Pancreas (tissue), 10 donors: ENCODE results near the gene TIAM1. TPM values are rescaled to one million over a fixed set of nuclear protein-coding genes. Genes with fewer than 3 reads are reported as not detected.

Experiments used
- ATAC-seq, 4 donors: fragments of 200-7000 bp; cut with Tn5 transposase; one replicate each; pipeline versions ENCODE4 v1.8.0 to v1.9.1; 2020; ENCODE audit warnings: mild to moderate bottlenecking in 4 of 4, moderate library complexity in 4 of 4
- DNase-seq, 6 donors: peaks; one replicate each; pipeline ENCODE4 v3.0.0-alpha.2; 2020
- FAIRE-seq: peaks from 2 replicates; lab custom pipeline; 2012; peaks lifted over from hg19 to GRCh38; lab: Jason Lieb, UNC
- H3K27ac ChIP-seq, 4 donors: fragments of 200-600 bp; sonication (generic); 1 replicate in 3 of 4; 2 replicates in 1 of 4; pipeline versions ENCODE4 v1.5.0 to v1.8.0; 2020
- H3K27me3 ChIP-seq, 4 donors: fragments of 200-600 bp; one replicate each; pipeline ENCODE4 v1.8.0; 2021
- H3K36me3 ChIP-seq, 3 donors: fragments of 200-600 bp; sonication (generic) in 1 of 3; one replicate each; pipeline versions ENCODE4 v1.5.0 to v1.8.0; 2020 to 2021
- H3K4me1 ChIP-seq, 3 donors: fragments of 200-600 bp; one replicate each; pipeline ENCODE4 v1.8.0; 2021
- H3K4me3 ChIP-seq, 4 donors: fragments of 200-600 bp; sonication (generic) in 2 of 4; one replicate each; pipeline versions ENCODE4 v1.5.0 to v1.8.0; 2020 to 2021
- H3K9me3 ChIP-seq, 4 donors: fragments of 200-600 bp; one replicate each; pipeline ENCODE4 v1.8.0; 2021
- WGBS, 2 donors: extraction: QIAGEN DNeasy Blood & Tissue Kit; methylation state at CpG; one replicate each; pipeline ENCODE4 v1.1.7; 2013; 5-methylcytosine and 5-hydroxymethylcytosine counted together
- intact Hi-C, 3 donors: fragments of 100-400 bp; cut with DNase I; formaldehyde crosslinking; loops; one replicate each; pipeline versions ENCODE4 v1.11.1 to v1.14.2; 2022
- polyA plus RNA-seq, 2 donors: library from polyadenylated mRNA; stranded (reverse); fragments of 200-250 nt; gene quantifications; one replicate each; pipeline ENCODE4 v1.2.3, GENCODE V29; 2013
- total RNA-seq, 6 donors: library from RNA; stranded (reverse); fragmentation: NEBNext Ultra II Directional in 4 of 6; extraction: Animal tissue kit (Norgen Biotek cat#: 25700) in 4 of 6; gene quantifications; one replicate each; pipeline versions ENCODE4 v1.2.1 to v1.2.4, GENCODE V29; 2021 to 2023
- TF ChIP-seq, protein P1 (sequence below), 4 donors: fragments of 200-600 bp; sonication (generic) in 3 of 4; IDR thresholded peaks; one replicate each; pipeline versions ENCODE4 v1.5.0 to v1.8.0; 2021; ENCODE audit warnings: antibody characterized with exemption in 4 of 4
- donor health status: healthy with polysubstance abuse.
- donor health status: DM: no; HTN: no; CAD: no; lungs with moderate emphysema.
- donor health status: DM: no; HTN: no; CAD: no.
- donor health status: control.
- donor health status: control.
- donor health status: Bipolar disorder and iron deficiency.
- donor health status: DM: yes; HTN: yes; CAD: no.
- donor health status: DM: no; HTN: no; CAD: no.
- donor health status: DM: no; HTN: no; CAD: no.
- donor health status: DM: yes; HTN: yes; CAD: no.

TIAM1 gene
- total and polyA plus RNA-seq, 8 donors, result 1.7 to 7.7 (median 4.0) TPM

DNA sequence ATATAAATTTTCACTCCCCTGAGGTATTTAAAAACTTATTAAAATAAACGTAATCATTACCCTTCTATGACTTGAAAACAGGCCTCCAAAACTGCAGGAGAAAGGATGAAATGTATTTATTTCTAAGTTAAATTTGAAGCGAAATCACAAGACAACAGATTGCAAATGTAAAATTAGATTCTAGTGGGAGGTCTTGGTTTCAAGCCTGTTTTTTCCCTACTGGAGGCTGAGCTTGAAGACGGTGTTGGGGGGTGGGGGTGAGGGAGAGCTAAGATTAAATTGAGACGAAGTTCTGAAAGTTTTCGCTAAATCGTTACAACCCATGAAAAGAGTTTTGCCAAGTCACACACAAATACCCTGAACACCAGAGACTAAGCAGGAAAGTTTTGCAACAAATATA lies 68.2 kb downstream of the TIAM1 start:
- FAIRE-seq (no peak), DNase-seq (no peak), ATAC-seq (no peak)
- H3K27me3 ChIP-seq, result no peaks in the 10 kb centered on the region
- TF ChIP-seq, protein P1, sequence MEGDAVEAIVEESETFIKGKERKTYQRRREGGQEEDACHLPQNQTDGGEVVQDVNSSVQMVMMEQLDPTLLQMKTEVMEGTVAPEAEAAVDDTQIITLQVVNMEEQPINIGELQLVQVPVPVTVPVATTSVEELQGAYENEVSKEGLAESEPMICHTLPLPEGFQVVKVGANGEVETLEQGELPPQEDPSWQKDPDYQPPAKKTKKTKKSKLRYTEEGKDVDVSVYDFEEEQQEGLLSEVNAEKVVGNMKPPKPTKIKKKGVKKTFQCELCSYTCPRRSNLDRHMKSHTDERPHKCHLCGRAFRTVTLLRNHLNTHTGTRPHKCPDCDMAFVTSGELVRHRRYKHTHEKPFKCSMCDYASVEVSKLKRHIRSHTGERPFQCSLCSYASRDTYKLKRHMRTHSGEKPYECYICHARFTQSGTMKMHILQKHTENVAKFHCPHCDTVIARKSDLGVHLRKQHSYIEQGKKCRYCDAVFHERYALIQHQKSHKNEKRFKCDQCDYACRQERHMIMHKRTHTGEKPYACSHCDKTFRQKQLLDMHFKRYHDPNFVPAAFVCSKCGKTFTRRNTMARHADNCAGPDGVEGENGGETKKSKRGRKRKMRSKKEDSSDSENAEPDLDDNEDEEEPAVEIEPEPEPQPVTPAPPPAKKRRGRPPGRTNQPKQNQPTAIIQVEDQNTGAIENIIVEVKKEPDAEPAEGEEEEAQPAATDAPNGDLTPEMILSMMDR (IDR thresholded peaks at IDR 0.05), result no peak
- H3K4me3 ChIP-seq, result no peak overlapping the region
- 64 to 73% methylated on average over 6 of the region's 6 CpGs for WGBS, 2 donors
- no peaks in the 10 kb centered on the region for H3K4me1 ChIP-seq
- intact Hi-C loops, result no loop called here
- H3K9me3 ChIP-seq, result no peaks in the 10 kb centered on the region
- H3K27ac ChIP-seq, result no peak overlapping the region
- no peaks in the 10 kb centered on the region for H3K36me3 ChIP-seq

GRCh38 chr21:31273278-31273677 lies 70.8 kb downstream of the TIAM1 start:
- Histone ChIP-seq H3K4me1 (no peaks in the 10 kb centered on the region), H3K9me3 (no peaks in the 10 kb centered on the region), H3K36me3 (no peaks in the 10 kb centered on the region), H3K27ac (no peak overlapping the region), H3K27me3 (no peaks in the 10 kb centered on the region), H3K4me3 (no peak overlapping the region)
- FAIRE-seq (no peak), DNase-seq (no peak), ATAC-seq (no peak)
- TF ChIP-seq, protein P1 (IDR thresholded peaks at IDR 0.05), result no peak
- intact Hi-C loops, result no loop called here
- 36 to 62% methylated on average over 2 of the region's 2 CpGs for WGBS, 2 donors

DNA sequence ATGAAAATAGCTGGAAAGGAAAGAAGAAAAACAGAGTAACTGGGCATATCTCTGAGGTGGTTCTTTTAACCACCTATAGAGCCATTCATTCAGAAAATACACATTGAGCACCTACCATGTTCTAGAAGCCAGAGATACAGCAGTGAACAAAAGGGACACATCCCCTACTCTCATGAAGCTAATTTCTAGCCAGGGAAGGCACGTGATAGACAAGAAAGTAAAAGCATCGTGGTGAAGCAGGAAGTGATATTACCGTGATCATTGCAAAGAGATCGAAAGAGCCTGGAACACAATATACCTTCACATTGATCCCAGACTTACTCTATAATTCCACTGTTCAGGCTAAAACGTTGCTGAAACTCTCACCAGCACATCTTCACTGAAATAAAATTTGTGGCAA lies 76.0 kb downstream of the TIAM1 start:
- H3K27me3 ChIP-seq, result no peaks in the 10 kb centered on the region
- no peak for FAIRE-seq
- intact Hi-C loops, result no loop called here
- no peaks in the 10 kb centered on the region for H3K4me1 ChIP-seq
- H3K36me3 ChIP-seq, result no peaks in the 10 kb centered on the region
- no peak for DNase-seq
- WGBS, 2 donors, result 23 to 32% methylated on average over 5 of the region's 5 CpGs
- ATAC-seq, result peak in 3 of 4 donors; percentile 46 to 48 (median 47)
- peak overlapping the region in 2 of 4 donors; percentile 25 to 47 for H3K27ac ChIP-seq
- no peaks in the 10 kb centered on the region for H3K9me3 ChIP-seq
- H3K4me3 ChIP-seq, result peak overlapping the region in 1 of 4 donors; percentile 17
- TF ChIP-seq, protein P1 (IDR thresholded peaks at IDR 0.05), result no peak

DNA sequence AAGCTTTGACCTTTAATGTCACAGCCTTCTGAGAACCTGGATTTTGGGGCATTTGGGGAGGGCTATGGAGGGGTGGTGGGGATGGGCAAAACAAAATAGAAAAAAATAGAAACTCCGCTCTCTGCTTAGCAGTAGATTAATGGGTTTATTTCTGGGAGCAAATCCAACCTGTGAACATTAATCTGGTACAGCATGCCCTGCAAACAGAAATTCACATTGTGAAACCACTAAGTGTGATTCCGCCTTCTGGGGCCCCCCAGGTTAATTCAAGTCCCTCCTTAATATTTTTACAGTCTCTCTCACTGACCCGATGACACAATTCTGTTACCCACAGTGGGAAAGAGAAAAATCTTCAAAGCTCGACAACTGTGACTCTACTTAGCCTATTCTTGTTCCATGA lies 76.4 kb downstream of the TIAM1 start:
- H3K27ac ChIP-seq, result peak overlapping the region in 2 of 4 donors; percentile 25 to 47
- no peaks in the 10 kb centered on the region for H3K27me3 ChIP-seq
- H3K36me3 ChIP-seq, result no peaks in the 10 kb centered on the region
- intact Hi-C loops, result no loop called here
- FAIRE-seq, result no peak
- peak in 3 of 4 donors; percentile 77 to 88 (median 82) for ATAC-seq
- H3K4me3 ChIP-seq, result peak overlapping the region in 1 of 4 donors; percentile 17
- no peaks in the 10 kb centered on the region for H3K9me3 ChIP-seq
- 14 to 22% methylated on average over 4 of the region's 4 CpGs for WGBS, 2 donors
- TF ChIP-seq, protein P1 (IDR thresholded peaks at IDR 0.05), result no peak
- no peaks in the 10 kb centered on the region for H3K4me1 ChIP-seq
- peak in 1 of 6 donors; percentile 10 for DNase-seq

DNA sequence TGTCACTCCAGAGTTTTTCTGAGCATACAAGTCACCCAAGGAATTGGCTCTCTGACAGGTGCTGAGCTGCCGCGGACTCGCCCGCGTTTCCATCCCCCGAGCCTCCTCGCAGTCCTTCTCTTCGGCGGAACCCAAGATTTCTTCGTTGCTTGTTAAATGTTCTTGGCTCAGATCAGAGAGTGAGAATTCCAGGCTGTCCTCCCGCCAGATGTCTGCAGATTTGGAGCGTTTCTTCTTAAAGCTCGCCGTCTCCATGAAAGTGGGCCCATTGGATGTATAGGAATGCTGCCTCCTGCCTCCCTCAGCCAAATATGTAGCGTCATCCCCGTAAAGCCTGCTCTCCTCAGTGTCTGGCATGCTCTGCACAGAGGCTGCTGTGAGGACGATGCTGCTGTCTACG lies 77.8 kb downstream of the TIAM1 start:
- FAIRE-seq, result no peak
- intact Hi-C loops, result no loop called here
- no peaks in the 10 kb centered on the region for H3K27me3 ChIP-seq
- no peak for ATAC-seq
- no peak overlapping the region for H3K27ac ChIP-seq
- WGBS, 2 donors, result 79 to 88% methylated on average over 18 of the region's 18 CpGs
- no peaks in the 10 kb centered on the region for H3K9me3 ChIP-seq
- no peak for DNase-seq
- H3K4me3 ChIP-seq, result no peak overlapping the region
- no peaks in the 10 kb centered on the region for H3K36me3 ChIP-seq
- no peaks in the 10 kb centered on the region for H3K4me1 ChIP-seq
- TF ChIP-seq, protein P1 (IDR thresholded peaks at IDR 0.05), result no peak
